CD14-positive monocyte (primary cell): Measurements from ENCODE around the gene DOCK8. TPM values are rescaled to one million over a fixed set of nuclear protein-coding genes. Genes with fewer than 3 reads are reported as not detected.

ENCODE experiments used
- DNase-seq, 3 donors: peaks; one replicate each; pipeline ENCODE4 v3.0.0-alpha.2; 2011 to 2022
- H2AFZ ChIP-seq: 2 replicates; pipeline ENCODE4 v1.6.0; 2012; ENCODE audit warnings: mild to moderate bottlenecking, low read depth, low read length, inconsistent platforms; ENCODE audit not compliant: insufficient read depth, poor library complexity, severe bottlenecking
- H3K27ac ChIP-seq, 2 donors: 1 replicate in 1 of 2; 2 replicates in 1 of 2; pipeline ENCODE4 v1.5.1; 2012 to 2013; ENCODE audit warnings: low read length in 2 of 2, control low read depth in 1 of 2, inconsistent platforms in 1 of 2, low read depth in 1 of 2, mild to moderate bottlenecking in 1 of 2
- H3K27me3 ChIP-seq, 2 donors: one replicate each; pipeline versions ENCODE4 v1.6.0 to v1.6.1; 2011 to 2013; ENCODE audit warnings: low read length in 2 of 2; ENCODE audit not compliant: control insufficient read depth in 2 of 2, insufficient read depth in 2 of 2
- H3K36me3 ChIP-seq, 2 donors: replicated peaks in 1 of 2; 1 replicate in 1 of 2; 2 replicates in 1 of 2; pipeline versions ENCODE4 v1.5.1 to v1.6.1; 2012 to 2013; ENCODE audit warnings: low read length in 2 of 2, control low read depth in 1 of 2, inconsistent platforms in 1 of 2, mild to moderate bottlenecking in 1 of 2; ENCODE audit not compliant: insufficient read depth in 2 of 2, control insufficient read depth in 1 of 2
- H3K4me1 ChIP-seq, 2 donors: 1 replicate in 1 of 2; 2 replicates in 1 of 2; pipeline versions ENCODE4 v1.5.1 to v1.6.1; 2012 to 2013; ENCODE audit warnings: low read length in 2 of 2, control low read depth in 1 of 2, inconsistent platforms in 1 of 2, mild to moderate bottlenecking in 1 of 2, moderate library complexity in 1 of 2; ENCODE audit not compliant: insufficient read depth in 2 of 2, control insufficient read depth in 1 of 2
- H3K4me2 ChIP-seq: replicated peaks from 2 replicates; pipeline ENCODE3; 2012; ENCODE audit warnings: low read length, moderate library complexity, mild to moderate bottlenecking; ENCODE audit not compliant: poor library complexity, severe bottlenecking; ENCODE audit errors: extremely low read depth
- H3K4me3 ChIP-seq, 3 experiments: fragments of 200-600 bp in 1 of 3; sonication (generic) in 1 of 3; replicated peaks in 1 of 3; 1 replicate in 2 of 3; 2 replicates in 1 of 3; pipeline ENCODE4 v1.5.1; 2011 to 2013; ENCODE audit warnings: low read length in 3 of 3, mild to moderate bottlenecking in 3 of 3, control low read depth in 2 of 3, low read depth in 2 of 3, inconsistent platforms in 1 of 3, moderate library complexity in 1 of 3
- H3K79me2 ChIP-seq: 2 replicates; pipeline ENCODE4 v1.6.0; 2012; ENCODE audit warnings: mild to moderate bottlenecking, control low read depth, inconsistent platforms, low read length, moderate library complexity; ENCODE audit not compliant: insufficient read depth
- H3K9ac ChIP-seq: 2 replicates; pipeline ENCODE4 v1.6.0; 2017; ENCODE audit warnings: low read length, mild to moderate bottlenecking; ENCODE audit not compliant: insufficient read depth, poor library complexity, severe bottlenecking
- H3K9me3 ChIP-seq, 2 donors: replicated peaks in 1 of 2; 1 replicate in 1 of 2; 2 replicates in 1 of 2; pipeline versions ENCODE4 v1.5.1 to v1.6.1; 2012 to 2013; ENCODE audit warnings: low read length in 2 of 2, control low read depth in 1 of 2; ENCODE audit not compliant: control insufficient read depth in 1 of 2, insufficient read depth in 1 of 2
- H4K20me1 ChIP-seq: 2 replicates; pipeline ENCODE4 v1.6.0; 2012; ENCODE audit warnings: mild to moderate bottlenecking, low read length, control low read depth, moderate library complexity; ENCODE audit not compliant: insufficient read depth
- H3K27ac Mint-ChIP-seq, 7 donors: one replicate each; pipeline ENCODE4 v1.8.0; 2020; ENCODE audit warnings: mild to moderate bottlenecking in 7 of 7, mixed read lengths in 7 of 7, moderate library complexity in 6 of 7, inconsistent platforms in 2 of 7
- H3K27me3 Mint-ChIP-seq, 3 donors: one replicate each; pipeline ENCODE4 v1.8.0; 2021 to 2022; ENCODE audit warnings: low read depth in 3 of 3, mild to moderate bottlenecking in 3 of 3, mixed read lengths in 3 of 3, moderate library complexity in 3 of 3, inconsistent platforms in 1 of 3
- H3K36me3 Mint-ChIP-seq, 2 donors: one replicate each; pipeline ENCODE4 v1.8.0; 2020; ENCODE audit warnings: mixed read lengths in 2 of 2, inconsistent platforms in 1 of 2, mild to moderate bottlenecking in 1 of 2
- H3K4me1 Mint-ChIP-seq: one replicate; pipeline ENCODE4 v1.8.0; 2020; ENCODE audit warnings: mild to moderate bottlenecking, mixed read lengths
- H3K4me3 Mint-ChIP-seq, 2 donors: one replicate each; pipeline ENCODE4 v1.8.0; 2020; ENCODE audit warnings: mild to moderate bottlenecking in 2 of 2, mixed read lengths in 2 of 2, moderate library complexity in 1 of 2
- H3K9me3 Mint-ChIP-seq, 7 donors: one replicate each; pipeline ENCODE4 v1.8.0; 2020 to 2022; ENCODE audit warnings: mixed read lengths in 7 of 7, mild to moderate bottlenecking in 6 of 7, moderate library complexity in 6 of 7, inconsistent platforms in 2 of 7
- CTCF ChIP-seq: fragments of 200-600 bp; IDR thresholded peaks from one replicate; pipeline ENCODE4 v1.8.0; 2022; ENCODE audit warnings: antibody characterized with exemption, mild to moderate bottlenecking
- WGBS: methylation state at CpG from one replicate; pipeline ENCODE4 v1.1.5; 2013; ENCODE audit warnings: missing lambda C conversion rate; ENCODE audit not compliant: insufficient coverage; 5-methylcytosine and 5-hydroxymethylcytosine counted together
- intact Hi-C, 2 donors: fragments of 100-400 bp; cut with micrococcal nuclease; formaldehyde crosslinking; loops; one replicate each; pipeline versions ENCODE4 v1.15.0 to v1.15.1; 2023
- polyA plus RNA-seq, 3 donors: library from polyadenylated mRNA; depleted of rRNA in 1 of 3; unstranded in 2 of 3; stranded (reverse) in 1 of 3; fragments of 300-500 nt in 2 of 3; fragments of >200 nt in 1 of 3; fragmentation: Illumina TruSeq in 2 of 3; gene quantifications; 1 replicate in 2 of 3; 2 replicates in 1 of 3; pipeline ENCODE4 v1.2.3, GENCODE V29; 2012 to 2021

DOCK8 gene
- polyA plus RNA-seq, 3 donors = 46.8 to 100 (median 95.4) TPM

GRCh38 chr9:370086-370485 is 155.4 kb downstream of the DOCK8 start:
- Mint-ChIP-seq H3K4me3 (no peak overlapping the region), H3K4me1 (no peaks in the 10 kb centered on the region), H3K9me3 (no peaks in the 10 kb centered on the region), H3K27me3 (no peaks in the 10 kb centered on the region), H3K27ac (peak overlapping the region in 2 of 7 donors; percentile 9 to 23), H3K36me3 (peaks cover 95% of the 10 kb centered on the region in 2 donors)
- intact Hi-C loops = loop anchor here in 1 of 2 donors (5.0 kb wide), 1 partner anchor 33 kb away; no protein-coding TSS in a partner anchor
- H3K4me2 ChIP-seq = no peak overlapping the region
- no peak overlapping the region for H2AFZ ChIP-seq
- no peaks in the 10 kb centered on the region for H3K27me3 ChIP-seq
- DNase-seq = no peak
- H3K27ac ChIP-seq = no peak overlapping the region
- no peaks in the 10 kb centered on the region for H3K4me1 ChIP-seq
- no peaks in the 10 kb centered on the region for H3K9me3 ChIP-seq
- no peak for TF ChIP-seq CTCF
- no peak overlapping the region for H3K9ac ChIP-seq
- peaks cover 94% of the 10 kb centered on the region for H4K20me1 ChIP-seq
- WGBS = no CpG with 5 or more reads among the region's 3 CpGs
- H3K4me3 ChIP-seq = no peak overlapping the region
- no peaks in the 10 kb centered on the region for H3K79me2 ChIP-seq
- peaks cover 98 to 100% of the 10 kb centered on the region in 2 donors for H3K36me3 ChIP-seq

DNA sequence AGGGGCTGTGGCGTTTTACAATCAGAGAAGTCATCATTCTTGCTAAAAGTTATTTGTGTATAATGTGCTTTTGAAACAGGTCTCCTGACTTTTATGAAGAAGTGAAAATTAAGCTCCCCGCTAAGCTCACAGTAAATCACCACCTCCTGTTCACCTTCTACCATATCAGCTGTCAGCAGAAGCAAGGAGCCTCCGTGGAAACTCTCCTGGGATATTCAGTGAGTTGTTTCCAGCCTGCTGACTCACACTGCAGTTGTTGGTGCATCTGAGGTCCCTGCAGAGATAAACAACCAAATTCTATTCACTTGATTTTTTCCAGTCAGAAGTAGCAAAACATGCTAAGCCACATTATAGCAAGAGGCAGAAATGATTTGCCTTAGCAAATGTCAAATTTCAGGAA is 156.7 kb downstream of the DOCK8 start:
- Histone ChIP-seq H3K4me2 (no peak overlapping the region), H3K27me3 (no peaks in the 10 kb centered on the region), H3K4me1 (no peaks in the 10 kb centered on the region), H4K20me1 (peaks cover 94% of the 10 kb centered on the region), H3K9ac (no peak overlapping the region), H3K4me3 (no peak overlapping the region), H3K79me2 (peaks cover 3% of the 10 kb centered on the region), H2AFZ (no peak overlapping the region), H3K9me3 (no peaks in the 10 kb centered on the region), H3K27ac (no peak overlapping the region), H3K36me3 (peaks cover 98 to 100% of the 10 kb centered on the region in 2 donors)
- intact Hi-C loops = loop anchor here in 1 of 2 donors (5.0 kb wide), 1 partner anchor 34 kb away; no protein-coding TSS in a partner anchor
- H3K27me3 Mint-ChIP-seq = no peaks in the 10 kb centered on the region
- peaks cover 95% of the 10 kb centered on the region in 2 donors for H3K36me3 Mint-ChIP-seq
- no CpG with 5 or more reads among the region's 3 CpGs for WGBS
- DNase-seq = no peak
- H3K4me1 Mint-ChIP-seq = no peaks in the 10 kb centered on the region
- no peak for TF ChIP-seq CTCF
- no peaks in the 10 kb centered on the region for H3K9me3 Mint-ChIP-seq
- H3K27ac Mint-ChIP-seq = peak overlapping the region in 1 of 7 donors; percentile 27
- no peak overlapping the region for H3K4me3 Mint-ChIP-seq
